ENCODE measurements around the gene TENM4.

Gene TENM4

GRCh38 chr11:78752494-78752893, 688.3 kb downstream of the TENM4 start:
- DNase-seq: no peak

GRCh38 chr11:78748918-78749690, 691.7 kb downstream of the TENM4 start:
- no peak for DNase-seq

- DNase-seq: no peak
Measured at GRCh38 chr11:78744949-78745348, 695.9 kb downstream of the TENM4 start.

GRCh38 chr11:78744202-78744601, 696.6 kb downstream of the TENM4 start:
- DNase-seq: no peak

GRCh38 chr11:78742430-78742829, 698.4 kb downstream of the TENM4 start:
- DNase-seq: no peak

- no peak for DNase-seq
Measured at GRCh38 chr11:78741741-78742140, 699.1 kb downstream of the TENM4 start.

GRCh38 chr11:78740199-78741071, 700.4 kb downstream of the TENM4 start:
- DNase-seq: no peak

GRCh38 chr11:78737891-78738290, 702.9 kb downstream of the TENM4 start:
- no peak for DNase-seq

GRCh38 chr11:78737301-78737700, 703.5 kb downstream of the TENM4 start:
- DNase-seq: no peak

- no peak for DNase-seq
Measured at GRCh38 chr11:78735711-78736110, 705.1 kb downstream of the TENM4 start.

- no peak for DNase-seq
Measured at GRCh38 chr11:78733031-78733430, 707.8 kb downstream of the TENM4 start.

GRCh38 chr11:78732246-78732645, 708.6 kb downstream of the TENM4 start:
- no peak for DNase-seq

- no peak for DNase-seq
Measured at GRCh38 chr11:78731027-78731426, 709.8 kb downstream of the TENM4 start.

GRCh38 chr11:78730267-78730824, 710.5 kb downstream of the TENM4 start:
- DNase-seq: no peak

- DNase-seq: no peak
Measured at GRCh38 chr11:78727816-78728215, 713.0 kb downstream of the TENM4 start.

- DNase-seq: no peak
Measured at GRCh38 chr11:78725200-78725599, 715.6 kb downstream of the TENM4 start.

GRCh38 chr11:78722786-78723185, 718.0 kb downstream of the TENM4 start:
- DNase-seq: no peak

- DNase-seq: no peak
Measured at GRCh38 chr11:78720281-78720989, 720.4 kb downstream of the TENM4 start.

GRCh38 chr11:78717041-78717440, 723.8 kb downstream of the TENM4 start:
- no peak for DNase-seq

GRCh38 chr11:78715639-78716311, 725.1 kb downstream of the TENM4 start:
- no peak for DNase-seq

- DNase-seq: no peak
Measured at GRCh38 chr11:78714539-78714938, 726.3 kb downstream of the TENM4 start.

- no peak for DNase-seq
Measured at GRCh38 chr11:78711735-78712134, 729.1 kb downstream of the TENM4 start.

- no peak for DNase-seq
Measured at GRCh38 chr11:78710417-78710816, 730.4 kb downstream of the TENM4 start.
